NB4 (cell line): ENCODE results near the gene RASIP1.

Experiments
- DNase-seq: peaks from one replicate; pipeline ENCODE4 v3.0.0; 2010; ENCODE audit warnings: low read depth
- H3K4me3 ChIP-seq: one replicate; pipeline ENCODE4 v1.5.1; 2011; ENCODE audit warnings: mild to moderate bottlenecking, low read depth, low read length, moderate library complexity
- MYC ChIP-seq: IDR thresholded peaks from 2 replicates; pipeline ENCODE4 v1.6.1; 2011; ENCODE audit warnings: low read depth, low read length
- POLR2A ChIP-seq: IDR thresholded peaks from 2 replicates; pipeline ENCODE4 v1.6.1; 2011; ENCODE audit warnings: mild to moderate bottlenecking; ENCODE audit not compliant: insufficient read length; ENCODE audit errors: extremely low read depth
- TF ChIP-seq, protein P1 (sequence below): IDR thresholded peaks from 2 replicates; pipeline ENCODE4 v1.6.1; 2011; ENCODE audit warnings: low read depth, low read length
- TF ChIP-seq, protein P2 (sequence below): IDR thresholded peaks from one replicate; pipeline ENCODE4 v1.5.1; 2012; ENCODE audit warnings: low read depth, low read length

Gene RASIP1

DNA sequence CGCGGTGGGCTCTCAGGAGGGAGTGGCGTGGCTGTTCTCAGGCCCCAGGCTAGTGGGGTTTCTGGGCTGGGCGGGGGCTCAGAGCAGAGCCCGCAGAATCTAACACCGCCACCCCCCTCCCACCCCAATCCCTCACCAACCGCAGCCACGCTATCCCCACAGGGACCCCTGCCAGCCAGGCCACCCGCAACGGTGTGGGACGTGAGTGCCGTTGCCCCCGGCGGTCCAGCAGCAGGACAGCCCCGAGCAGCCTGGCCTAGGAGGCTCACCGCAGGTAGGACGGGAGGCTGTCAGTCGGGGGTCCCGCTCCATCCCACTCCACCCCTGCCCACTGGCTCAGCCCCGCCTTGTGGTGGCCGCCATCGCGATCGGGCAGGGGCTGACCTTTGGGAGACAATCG lies 67.4 kb downstream of the RASIP1 start, which contains the start of gene NTN5:
TSS of gene NTN5 (minus strand) at position 24 of the 400 bp plus-strand sequence. CDS start 2,031 bp downstream, outside the sequence.
- H3K4me3 ChIP-seq = no peak within 1 kb of the TSS
- no peak for TF ChIP-seq MYC
- TF ChIP-seq, protein P1, sequence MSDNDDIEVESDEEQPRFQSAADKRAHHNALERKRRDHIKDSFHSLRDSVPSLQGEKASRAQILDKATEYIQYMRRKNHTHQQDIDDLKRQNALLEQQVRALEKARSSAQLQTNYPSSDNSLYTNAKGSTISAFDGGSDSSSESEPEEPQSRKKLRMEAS = no peak
- TF ChIP-seq, protein P2, sequence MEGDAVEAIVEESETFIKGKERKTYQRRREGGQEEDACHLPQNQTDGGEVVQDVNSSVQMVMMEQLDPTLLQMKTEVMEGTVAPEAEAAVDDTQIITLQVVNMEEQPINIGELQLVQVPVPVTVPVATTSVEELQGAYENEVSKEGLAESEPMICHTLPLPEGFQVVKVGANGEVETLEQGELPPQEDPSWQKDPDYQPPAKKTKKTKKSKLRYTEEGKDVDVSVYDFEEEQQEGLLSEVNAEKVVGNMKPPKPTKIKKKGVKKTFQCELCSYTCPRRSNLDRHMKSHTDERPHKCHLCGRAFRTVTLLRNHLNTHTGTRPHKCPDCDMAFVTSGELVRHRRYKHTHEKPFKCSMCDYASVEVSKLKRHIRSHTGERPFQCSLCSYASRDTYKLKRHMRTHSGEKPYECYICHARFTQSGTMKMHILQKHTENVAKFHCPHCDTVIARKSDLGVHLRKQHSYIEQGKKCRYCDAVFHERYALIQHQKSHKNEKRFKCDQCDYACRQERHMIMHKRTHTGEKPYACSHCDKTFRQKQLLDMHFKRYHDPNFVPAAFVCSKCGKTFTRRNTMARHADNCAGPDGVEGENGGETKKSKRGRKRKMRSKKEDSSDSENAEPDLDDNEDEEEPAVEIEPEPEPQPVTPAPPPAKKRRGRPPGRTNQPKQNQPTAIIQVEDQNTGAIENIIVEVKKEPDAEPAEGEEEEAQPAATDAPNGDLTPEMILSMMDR = no peak
- TF ChIP-seq POLR2A = no peak
- no peak for DNase-seq

- H3K4me3 ChIP-seq = no peak overlapping the region
- TF ChIP-seq, protein P1 = no peak
- TF ChIP-seq, protein P2 = no peak
- TF ChIP-seq MYC (no peak), POLR2A (no peak)
- DNase-seq = no peak
Observed at GRCh38 chr19:48671446-48671995, 68.9 kb downstream of the RASIP1 start.

DNA sequence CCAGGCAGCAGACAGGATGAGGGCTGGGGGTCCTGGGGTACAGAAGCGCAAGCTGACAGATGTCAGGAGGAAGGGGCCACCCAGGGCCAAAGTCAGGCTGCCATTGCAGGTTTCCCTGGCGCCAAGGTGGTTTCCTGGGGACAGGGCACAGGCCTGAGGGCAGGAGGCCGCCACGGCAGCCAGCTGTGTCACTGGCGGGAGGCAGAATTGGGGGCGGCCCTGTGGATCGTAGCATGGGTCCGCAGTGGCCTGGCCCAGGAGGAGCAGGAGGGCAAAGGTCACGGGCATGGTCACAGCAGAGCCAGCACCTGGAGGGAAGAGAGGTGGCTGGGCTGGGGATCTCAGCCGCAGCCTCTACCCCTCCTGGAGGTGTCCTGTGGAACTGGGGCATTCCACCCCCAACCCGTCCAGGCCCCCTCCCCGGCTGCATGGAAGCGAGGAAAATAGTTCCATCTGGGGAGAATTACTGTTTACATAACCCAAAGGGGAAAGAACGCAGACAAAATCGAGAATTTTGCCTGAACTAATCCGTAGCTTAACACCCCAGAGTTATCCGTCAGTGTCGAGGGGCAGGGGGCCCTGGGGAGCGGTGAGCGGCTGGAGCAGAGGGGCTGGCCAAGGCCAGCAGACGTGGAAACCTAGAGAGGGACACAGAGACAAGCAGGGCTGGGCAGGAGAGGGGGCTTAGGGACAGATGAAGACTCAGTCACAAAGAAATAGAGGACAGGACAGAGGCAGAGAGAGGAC lies 69.5 kb downstream of the RASIP1 start:
- DNase-seq = no peak
- no peak overlapping the region for H3K4me3 ChIP-seq
- TF ChIP-seq MYC (no peak), POLR2A (no peak)
- TF ChIP-seq, protein P2 = no peak
- TF ChIP-seq, protein P1 = no peak
